ENCODE measurements around the gene NR2E3.
A peak's percentile ranks its signal among the peaks of the same experiment; 100 is the strongest.

Gene NR2E3

GRCh38 chr15:71792521-71792920, 17.8 kb upstream of the NR2E3 start:
- DNase-seq: no peak

DNA sequence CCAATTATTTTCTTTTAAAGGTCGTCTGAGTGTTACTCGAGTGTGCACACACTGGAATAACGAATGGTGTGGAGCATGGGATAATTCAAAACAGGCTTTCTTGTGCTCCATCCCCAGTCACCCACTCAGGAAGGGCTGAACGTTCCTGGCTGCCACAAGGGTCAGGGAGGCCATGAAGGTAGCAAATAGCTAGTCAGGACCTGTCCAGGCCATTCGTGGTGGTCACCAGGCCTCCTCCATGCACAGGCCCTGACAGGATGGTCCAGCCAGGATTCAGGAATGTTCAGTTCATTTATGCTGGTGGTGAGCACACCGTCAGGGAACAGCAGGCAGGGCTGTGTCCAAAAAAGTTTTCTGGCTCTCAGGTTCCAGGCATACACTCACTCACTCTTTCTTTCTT, 11.7 kb upstream of the NR2E3 start:
- DNase-seq: no peak

DNA sequence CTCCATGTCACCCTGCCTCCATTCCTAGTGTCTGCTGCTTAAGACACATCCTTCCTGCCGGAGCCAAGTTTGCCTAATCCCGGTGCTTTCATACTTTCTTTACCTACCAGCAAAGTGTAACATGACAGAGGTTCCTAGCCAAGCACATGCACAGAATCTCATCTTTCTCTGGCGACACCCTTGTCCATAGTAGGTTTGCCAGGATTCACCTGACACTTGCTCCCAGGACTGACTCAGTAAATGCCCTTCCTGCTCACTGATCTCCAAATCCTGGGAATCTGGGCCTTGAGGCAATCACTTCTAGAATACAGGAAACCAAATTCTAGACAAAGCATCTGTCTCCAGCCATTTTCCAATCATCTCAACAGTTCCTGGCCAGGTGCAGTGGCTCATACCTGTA, 10.2 kb upstream of the NR2E3 start:
- no peak for DNase-seq

- DNase-seq: peak; percentile 14
These were observed 9.3 kb upstream of the NR2E3 start for GRCh38 chr15:71800835-71801745.

DNA sequence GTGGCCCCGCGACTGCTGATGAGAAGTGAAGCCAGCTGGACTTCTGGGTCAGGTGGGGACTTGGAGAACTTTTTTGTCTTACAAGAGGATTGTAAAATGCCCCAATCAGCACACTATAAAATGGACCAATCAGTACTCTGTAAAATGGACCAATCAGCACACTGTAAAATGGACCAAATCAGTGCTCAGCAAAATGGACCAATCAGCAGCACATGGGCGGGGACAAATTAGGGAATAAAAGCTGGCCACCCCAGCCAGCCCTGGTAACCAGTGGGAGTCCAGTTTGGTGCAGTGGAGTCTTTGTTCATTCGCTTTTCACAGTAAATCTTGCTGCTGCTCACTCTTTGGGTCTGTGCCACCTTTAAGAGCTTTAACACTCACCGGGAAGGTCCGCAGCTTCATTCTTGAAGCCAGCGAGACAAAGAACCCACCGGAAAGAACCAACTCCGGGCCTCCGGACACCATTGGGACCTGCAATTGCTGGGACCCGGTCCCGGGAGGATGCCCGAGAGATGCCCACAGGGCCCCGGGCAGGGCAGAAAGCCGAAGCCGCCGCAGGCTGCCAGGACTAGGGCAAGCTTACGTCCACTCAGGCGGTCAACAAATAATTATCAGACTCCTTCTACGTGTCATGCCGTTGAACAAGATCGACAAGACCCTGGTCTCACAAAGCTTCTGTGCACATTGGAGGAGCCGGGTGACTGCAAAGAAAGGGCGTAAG, 8.3 kb upstream of the NR2E3 start:
- DNase-seq: no peak

- no peak for DNase-seq
These were observed 7.6 kb upstream of the NR2E3 start for GRCh38 chr15:71802770-71803169.

GRCh38 chr15:71804226-71804625, 6.1 kb upstream of the NR2E3 start:
- no peak for DNase-seq

DNA sequence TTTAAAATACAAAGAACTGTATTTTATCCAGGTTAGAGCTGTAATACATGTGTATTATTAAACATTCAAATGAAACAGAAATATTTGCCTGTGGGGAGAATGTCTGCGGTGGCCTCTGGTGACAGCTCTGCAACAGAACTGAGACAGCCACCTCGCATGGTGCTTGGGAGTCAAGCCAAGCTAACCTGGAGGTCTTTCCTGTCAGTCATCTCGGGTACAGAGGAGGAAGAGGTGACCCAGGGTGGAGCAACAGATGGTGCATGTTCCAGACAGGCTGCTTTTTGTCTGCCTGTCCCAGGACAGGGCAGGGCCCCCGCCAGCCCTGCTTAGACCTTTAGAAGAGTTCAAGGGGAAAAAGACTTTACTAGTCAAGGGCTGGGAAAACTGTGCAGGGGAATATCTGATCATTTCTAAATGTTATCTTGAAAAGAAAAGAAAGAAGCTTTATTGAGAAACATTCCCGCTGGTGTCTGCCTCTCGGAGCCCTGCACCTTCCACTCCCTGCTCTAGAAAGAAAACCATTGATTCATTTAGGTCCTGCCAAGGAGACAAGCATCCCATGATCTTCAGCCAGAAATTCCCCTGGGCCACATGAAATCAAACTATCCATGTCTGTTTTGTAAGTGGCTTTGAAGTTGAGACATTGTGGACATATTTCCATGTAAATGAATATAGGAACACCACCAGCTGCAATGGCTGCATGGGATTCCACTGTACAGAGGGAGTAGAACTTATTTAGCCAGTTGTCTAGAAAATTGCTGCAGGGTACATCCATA, 5.5 kb upstream of the NR2E3 start:
- DNase-seq: no peak

- no peak for DNase-seq
These were observed 3.9 kb upstream of the NR2E3 start for GRCh38 chr15:71806452-71806931.

DNA sequence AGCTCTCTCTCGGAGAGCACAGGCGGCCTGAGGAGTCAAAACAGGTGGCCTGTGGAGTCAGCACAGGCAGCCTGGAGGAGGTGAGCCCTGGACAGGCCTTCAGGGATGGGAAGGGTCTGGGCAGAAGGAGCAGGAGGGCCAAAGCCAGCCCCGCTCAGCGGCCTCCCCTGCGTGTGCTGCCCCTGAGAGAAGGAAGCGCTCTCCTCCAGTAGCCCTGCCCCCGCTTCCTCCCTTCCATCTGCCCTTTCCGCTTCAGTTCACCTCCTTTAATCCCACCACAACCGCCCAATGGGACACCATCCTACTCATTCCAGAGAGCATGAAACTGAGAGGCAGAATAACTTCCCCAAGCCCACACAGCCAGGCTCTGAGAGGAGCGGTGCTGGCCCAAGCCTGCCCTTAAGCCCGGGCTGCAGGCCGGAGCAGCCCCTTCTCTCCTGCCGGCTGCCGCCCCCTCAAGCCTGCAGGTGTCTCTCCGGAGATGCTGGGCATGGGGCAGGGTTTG, 3.2 kb upstream of the NR2E3 start:
- no peak for DNase-seq

GRCh38 chr15:71807691-71808091, 2.7 kb upstream of the NR2E3 start:
- DNase-seq: no peak

DNA sequence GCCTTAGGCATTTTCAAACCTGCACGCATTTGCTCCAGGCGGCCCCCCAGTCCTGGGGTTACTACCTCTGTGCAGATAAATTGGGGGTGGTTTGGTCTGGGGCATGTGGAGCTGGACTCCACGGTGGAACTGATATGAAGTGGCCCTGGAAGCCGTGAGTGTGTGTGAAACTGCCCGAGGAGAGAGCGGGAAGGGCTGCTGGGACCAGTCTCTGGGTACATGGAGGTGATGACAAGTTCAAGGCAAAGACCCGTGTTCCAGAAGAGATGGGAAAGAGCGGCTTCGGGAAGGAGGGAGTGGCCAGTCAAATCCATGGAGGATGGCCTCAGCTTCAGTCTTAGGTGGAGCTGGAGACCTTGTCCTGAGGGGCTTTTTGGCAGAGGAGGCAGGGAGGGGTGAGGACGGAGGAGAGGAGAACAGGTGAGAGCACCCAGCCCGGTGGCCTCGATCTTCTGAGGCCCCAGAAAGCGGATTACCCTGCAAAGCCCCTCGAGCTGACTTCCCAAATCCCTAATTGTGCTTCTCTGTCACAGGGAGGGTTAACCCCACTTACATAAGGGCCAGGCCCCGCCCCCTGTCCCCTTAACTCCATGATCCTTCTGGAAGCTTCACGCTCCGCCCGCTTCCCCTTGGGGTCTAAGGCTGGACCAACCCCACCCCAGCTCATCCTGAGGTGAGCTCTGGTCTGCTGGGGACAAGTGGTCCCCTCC, 1.9 kb upstream of the NR2E3 start:
- DNase-seq: no peak

- no peak for DNase-seq
These were observed 1.0 kb upstream of the NR2E3 start for GRCh38 chr15:71809346-71809745.

DNA sequence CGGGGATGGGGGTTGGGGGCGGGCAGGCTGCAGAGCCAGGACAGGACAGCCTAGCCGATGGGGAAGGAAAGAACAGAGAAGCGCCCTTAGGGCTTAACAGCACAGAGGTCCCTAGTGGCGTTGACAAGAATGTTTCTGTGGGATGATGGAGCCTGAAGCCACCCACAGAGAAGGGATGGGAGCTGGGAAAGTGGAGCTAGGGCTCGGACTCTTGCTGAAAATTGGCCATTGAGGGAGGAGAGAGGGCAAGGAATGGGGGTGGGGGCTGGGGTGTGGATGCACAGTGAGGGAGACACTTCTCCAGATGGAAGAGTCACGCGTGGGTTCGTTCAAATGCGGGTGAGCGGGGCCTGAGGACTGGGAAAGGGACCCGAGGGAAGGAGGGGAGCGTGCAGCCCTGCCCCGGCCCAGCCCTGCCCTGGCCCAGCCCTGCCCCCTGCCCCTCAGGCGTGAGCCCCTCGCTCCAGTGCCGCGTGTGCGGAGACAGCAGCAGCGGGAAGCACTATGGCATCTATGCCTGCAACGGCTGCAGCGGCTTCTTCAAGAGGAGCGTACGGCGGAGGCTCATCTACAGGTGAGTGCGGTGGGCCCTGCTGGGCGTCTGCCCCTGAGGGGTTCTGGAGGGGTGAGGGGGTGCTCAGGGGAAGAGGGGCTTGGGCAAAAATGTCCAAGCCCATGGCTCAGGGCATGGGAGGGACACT, 832 bp downstream of the NR2E3 start:
- no peak for DNase-seq

- no peak for DNase-seq
These were observed 1.7 kb downstream of the NR2E3 start for GRCh38 chr15:71811752-71812735.

DNA sequence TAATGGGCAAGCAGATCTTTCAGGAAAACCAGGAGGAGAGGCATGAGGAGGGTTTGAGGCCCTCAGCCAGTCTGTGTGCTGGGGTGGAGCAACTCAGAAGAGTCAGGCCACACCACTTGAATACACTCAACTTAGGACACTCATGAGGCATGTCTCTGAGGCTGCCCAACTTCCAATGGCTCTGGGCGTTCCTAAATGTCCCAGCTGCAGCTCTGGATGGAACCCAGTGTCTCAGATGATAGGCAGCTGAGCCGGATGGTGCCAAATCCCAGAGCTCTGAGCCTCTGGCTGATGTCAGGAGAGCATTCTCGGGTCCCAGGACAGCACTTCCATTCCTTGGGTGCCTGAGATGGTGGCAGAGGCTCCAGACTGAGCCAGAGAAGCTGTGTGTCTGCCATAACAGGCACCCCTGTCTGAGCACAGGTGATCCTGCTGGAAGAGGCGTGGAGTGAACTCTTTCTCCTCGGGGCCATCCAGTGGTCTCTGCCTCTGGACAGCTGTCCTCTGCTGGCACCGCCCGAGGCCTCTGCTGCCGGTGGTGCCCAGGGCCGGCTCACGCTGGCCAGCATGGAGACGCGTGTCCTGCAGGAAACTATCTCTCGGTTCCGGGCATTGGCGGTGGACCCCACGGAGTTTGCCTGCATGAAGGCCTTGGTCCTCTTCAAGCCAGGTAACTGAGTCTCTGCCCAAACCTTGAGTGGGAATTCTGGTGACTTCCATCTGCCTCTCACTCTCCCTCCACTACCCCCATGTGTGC, 2.8 kb downstream of the NR2E3 start:
- no peak for DNase-seq

GRCh38 chr15:71813723-71814470, 3.5 kb downstream of the NR2E3 start:
- DNase-seq: no peak

DNA sequence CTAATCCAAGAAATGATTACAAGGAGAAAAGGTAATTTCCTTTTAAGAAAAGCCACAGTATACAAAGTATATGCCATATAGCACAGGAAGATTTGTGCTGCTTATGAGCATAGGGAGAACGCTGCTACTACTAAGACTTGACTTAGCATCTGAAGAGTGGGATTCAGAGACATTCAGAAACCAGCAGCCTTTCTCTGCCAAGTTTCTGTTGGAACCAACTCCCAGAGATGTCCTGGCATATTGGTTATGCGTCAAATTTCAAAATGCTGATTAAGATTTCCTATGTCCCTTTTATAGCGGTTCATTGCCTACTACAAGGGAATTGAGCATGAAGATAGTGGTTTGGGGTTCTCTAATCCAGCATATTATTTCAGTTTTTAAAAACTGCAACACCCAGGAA, 4.9 kb downstream of the NR2E3 start:
- no peak for DNase-seq

- DNase-seq: no peak
These were observed 7.0 kb downstream of the NR2E3 start for GRCh38 chr15:71817351-71817750.
